CD14-positive monocyte (primary cell): ENCODE measurements around the gene ADAMTS7. TPM values are rescaled to one million over a fixed set of nuclear protein-coding genes. Genes with fewer than 3 reads are reported as not detected.

ENCODE experiments used
- DNase-seq, 3 donors: peaks; one replicate each; pipeline ENCODE4 v3.0.0-alpha.2; 2011 to 2022
- H2AFZ ChIP-seq: 2 replicates; pipeline ENCODE4 v1.6.0; 2012; ENCODE audit warnings: mild to moderate bottlenecking, low read depth, low read length, inconsistent platforms; ENCODE audit not compliant: insufficient read depth, poor library complexity, severe bottlenecking
- H3K27ac ChIP-seq, 2 donors: 1 replicate in 1 of 2; 2 replicates in 1 of 2; pipeline ENCODE4 v1.5.1; 2012 to 2013; ENCODE audit warnings: low read length in 2 of 2, control low read depth in 1 of 2, inconsistent platforms in 1 of 2, low read depth in 1 of 2, mild to moderate bottlenecking in 1 of 2
- H3K27me3 ChIP-seq, 2 donors: one replicate each; pipeline versions ENCODE4 v1.6.0 to v1.6.1; 2011 to 2013; ENCODE audit warnings: low read length in 2 of 2; ENCODE audit not compliant: control insufficient read depth in 2 of 2, insufficient read depth in 2 of 2
- H3K36me3 ChIP-seq, 2 donors: replicated peaks in 1 of 2; 1 replicate in 1 of 2; 2 replicates in 1 of 2; pipeline versions ENCODE4 v1.5.1 to v1.6.1; 2012 to 2013; ENCODE audit warnings: low read length in 2 of 2, control low read depth in 1 of 2, inconsistent platforms in 1 of 2, mild to moderate bottlenecking in 1 of 2; ENCODE audit not compliant: insufficient read depth in 2 of 2, control insufficient read depth in 1 of 2
- H3K4me1 ChIP-seq, 2 donors: 1 replicate in 1 of 2; 2 replicates in 1 of 2; pipeline versions ENCODE4 v1.5.1 to v1.6.1; 2012 to 2013; ENCODE audit warnings: low read length in 2 of 2, control low read depth in 1 of 2, inconsistent platforms in 1 of 2, mild to moderate bottlenecking in 1 of 2, moderate library complexity in 1 of 2; ENCODE audit not compliant: insufficient read depth in 2 of 2, control insufficient read depth in 1 of 2
- H3K4me2 ChIP-seq: replicated peaks from 2 replicates; pipeline ENCODE3; 2012; ENCODE audit warnings: low read length, moderate library complexity, mild to moderate bottlenecking; ENCODE audit not compliant: poor library complexity, severe bottlenecking; ENCODE audit errors: extremely low read depth
- H3K4me3 ChIP-seq, 3 experiments: fragments of 200-600 bp in 1 of 3; sonication (generic) in 1 of 3; replicated peaks in 1 of 3; 1 replicate in 2 of 3; 2 replicates in 1 of 3; pipeline ENCODE4 v1.5.1; 2011 to 2013; ENCODE audit warnings: low read length in 3 of 3, mild to moderate bottlenecking in 3 of 3, control low read depth in 2 of 3, low read depth in 2 of 3, inconsistent platforms in 1 of 3, moderate library complexity in 1 of 3
- H3K79me2 ChIP-seq: 2 replicates; pipeline ENCODE4 v1.6.0; 2012; ENCODE audit warnings: mild to moderate bottlenecking, control low read depth, inconsistent platforms, low read length, moderate library complexity; ENCODE audit not compliant: insufficient read depth
- H3K9ac ChIP-seq: 2 replicates; pipeline ENCODE4 v1.6.0; 2017; ENCODE audit warnings: low read length, mild to moderate bottlenecking; ENCODE audit not compliant: insufficient read depth, poor library complexity, severe bottlenecking
- H3K9me3 ChIP-seq, 2 donors: replicated peaks in 1 of 2; 1 replicate in 1 of 2; 2 replicates in 1 of 2; pipeline versions ENCODE4 v1.5.1 to v1.6.1; 2012 to 2013; ENCODE audit warnings: low read length in 2 of 2, control low read depth in 1 of 2; ENCODE audit not compliant: control insufficient read depth in 1 of 2, insufficient read depth in 1 of 2
- H4K20me1 ChIP-seq: 2 replicates; pipeline ENCODE4 v1.6.0; 2012; ENCODE audit warnings: mild to moderate bottlenecking, low read length, control low read depth, moderate library complexity; ENCODE audit not compliant: insufficient read depth
- H3K27ac Mint-ChIP-seq, 7 donors: one replicate each; pipeline ENCODE4 v1.8.0; 2020; ENCODE audit warnings: mild to moderate bottlenecking in 7 of 7, mixed read lengths in 7 of 7, moderate library complexity in 6 of 7, inconsistent platforms in 2 of 7
- H3K27me3 Mint-ChIP-seq, 3 donors: one replicate each; pipeline ENCODE4 v1.8.0; 2021 to 2022; ENCODE audit warnings: low read depth in 3 of 3, mild to moderate bottlenecking in 3 of 3, mixed read lengths in 3 of 3, moderate library complexity in 3 of 3, inconsistent platforms in 1 of 3
- H3K36me3 Mint-ChIP-seq, 2 donors: one replicate each; pipeline ENCODE4 v1.8.0; 2020; ENCODE audit warnings: mixed read lengths in 2 of 2, inconsistent platforms in 1 of 2, mild to moderate bottlenecking in 1 of 2
- H3K4me1 Mint-ChIP-seq: one replicate; pipeline ENCODE4 v1.8.0; 2020; ENCODE audit warnings: mild to moderate bottlenecking, mixed read lengths
- H3K4me3 Mint-ChIP-seq, 2 donors: one replicate each; pipeline ENCODE4 v1.8.0; 2020; ENCODE audit warnings: mild to moderate bottlenecking in 2 of 2, mixed read lengths in 2 of 2, moderate library complexity in 1 of 2
- H3K9me3 Mint-ChIP-seq, 7 donors: one replicate each; pipeline ENCODE4 v1.8.0; 2020 to 2022; ENCODE audit warnings: mixed read lengths in 7 of 7, mild to moderate bottlenecking in 6 of 7, moderate library complexity in 6 of 7, inconsistent platforms in 2 of 7
- CTCF ChIP-seq: fragments of 200-600 bp; IDR thresholded peaks from one replicate; pipeline ENCODE4 v1.8.0; 2022; ENCODE audit warnings: antibody characterized with exemption, mild to moderate bottlenecking
- WGBS: methylation state at CpG from one replicate; pipeline ENCODE4 v1.1.5; 2013; ENCODE audit warnings: missing lambda C conversion rate; ENCODE audit not compliant: insufficient coverage; 5-methylcytosine and 5-hydroxymethylcytosine counted together
- intact Hi-C, 2 donors: fragments of 100-400 bp; cut with micrococcal nuclease; formaldehyde crosslinking; loops; one replicate each; pipeline versions ENCODE4 v1.15.0 to v1.15.1; 2023
- polyA plus RNA-seq, 3 donors: library from polyadenylated mRNA; depleted of rRNA in 1 of 3; unstranded in 2 of 3; stranded (reverse) in 1 of 3; fragments of 300-500 nt in 2 of 3; fragments of >200 nt in 1 of 3; fragmentation: Illumina TruSeq in 2 of 3; gene quantifications; 1 replicate in 2 of 3; 2 replicates in 1 of 3; pipeline ENCODE4 v1.2.3, GENCODE V29; 2012 to 2021

The ADAMTS7 gene
- polyA plus RNA-seq, 3 donors = not detected

DNA sequence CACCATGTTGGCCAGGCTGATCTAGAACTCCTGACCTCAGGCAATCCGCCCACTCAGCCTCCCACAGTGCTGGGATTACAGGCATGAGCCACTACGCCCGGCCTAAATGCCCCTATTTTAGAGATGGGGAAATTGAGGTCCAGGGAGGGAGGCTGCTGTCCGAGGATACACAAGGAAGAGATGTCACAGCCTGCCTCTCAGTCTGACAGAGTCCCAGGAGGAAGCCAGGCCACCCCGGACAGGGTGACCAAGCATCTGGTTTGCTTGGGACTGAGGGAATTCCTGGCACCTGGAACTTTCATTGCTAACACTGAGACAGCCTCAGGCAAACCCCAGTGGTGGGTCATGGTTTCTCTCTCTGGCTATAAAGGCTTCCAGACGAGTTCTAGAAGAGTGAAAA is 30.6 kb upstream of the ADAMTS7 start:
- H4K20me1 ChIP-seq = no peaks in the 10 kb centered on the region
- no peaks in the 10 kb centered on the region for H3K36me3 Mint-ChIP-seq
- DNase-seq = no peak
- no peak overlapping the region for H2AFZ ChIP-seq
- no peak overlapping the region for H3K27ac Mint-ChIP-seq
- WGBS = 98% methylated on average over 5 of the region's 6 CpGs
- H3K27me3 ChIP-seq = no peaks in the 10 kb centered on the region
- no peak overlapping the region for H3K27ac ChIP-seq
- no peaks in the 10 kb centered on the region for H3K4me1 Mint-ChIP-seq
- peaks cover 0 to 13% (median 7%) of the 10 kb centered on the region in 3 donors for H3K27me3 Mint-ChIP-seq
- no peak overlapping the region for H3K9ac ChIP-seq
- intact Hi-C loops = no loop called here
- H3K4me3 ChIP-seq = no peak overlapping the region
- peaks cover 0 to 2% (median 0%) of the 10 kb centered on the region in 7 donors for H3K9me3 Mint-ChIP-seq
- H3K36me3 ChIP-seq = no peaks in the 10 kb centered on the region
- no peaks in the 10 kb centered on the region for H3K9me3 ChIP-seq
- no peak overlapping the region for H3K4me3 Mint-ChIP-seq
- no peak for TF ChIP-seq CTCF
- no peaks in the 10 kb centered on the region for H3K4me1 ChIP-seq
- no peak overlapping the region for H3K4me2 ChIP-seq
- no peaks in the 10 kb centered on the region for H3K79me2 ChIP-seq

GRCh38 chr15:78841376-78841706 is 30.1 kb upstream of the ADAMTS7 start:
- intact Hi-C loops = no loop called here
- Histone ChIP-seq H4K20me1 (no peaks in the 10 kb centered on the region), H3K9me3 (no peaks in the 10 kb centered on the region), H2AFZ (no peak overlapping the region), H3K4me1 (no peaks in the 10 kb centered on the region), H3K4me2 (no peak overlapping the region), H3K4me3 (no peak overlapping the region), H3K27me3 (no peaks in the 10 kb centered on the region), H3K9ac (no peak overlapping the region), H3K27ac (no peak overlapping the region), H3K36me3 (no peaks in the 10 kb centered on the region), H3K79me2 (no peaks in the 10 kb centered on the region)
- Mint-ChIP-seq H3K27ac (no peak overlapping the region), H3K4me1 (no peaks in the 10 kb centered on the region), H3K9me3 (peaks cover 0 to 2% (median 0%) of the 10 kb centered on the region in 7 donors), H3K4me3 (no peak overlapping the region), H3K36me3 (no peaks in the 10 kb centered on the region), H3K27me3 (peaks cover 0 to 13% (median 7%) of the 10 kb centered on the region in 3 donors)
- TF ChIP-seq CTCF = no peak
- no CpG with 5 or more reads among the region's 3 CpGs for WGBS
- no peak for DNase-seq
